Ramos (cell line): ENCODE measurements around the gene GUCY1A2.
"Not testable (repeated sequence)": the region's sequence is repeated elsewhere in the genome, so short reads cannot be mapped to it uniquely, and the experiment has no call there.

Experiments
- in situ Hi-C: fragments of 300-500 bp; cut with MboI; formaldehyde crosslinking; loops from one replicate; pipeline ENCODE4 v1.14.3; 2022; ENCODE audit warnings: low sequenced_read_pairs; ENCODE audit not compliant: unreplicated experiment

Gene GUCY1A2

DNA sequence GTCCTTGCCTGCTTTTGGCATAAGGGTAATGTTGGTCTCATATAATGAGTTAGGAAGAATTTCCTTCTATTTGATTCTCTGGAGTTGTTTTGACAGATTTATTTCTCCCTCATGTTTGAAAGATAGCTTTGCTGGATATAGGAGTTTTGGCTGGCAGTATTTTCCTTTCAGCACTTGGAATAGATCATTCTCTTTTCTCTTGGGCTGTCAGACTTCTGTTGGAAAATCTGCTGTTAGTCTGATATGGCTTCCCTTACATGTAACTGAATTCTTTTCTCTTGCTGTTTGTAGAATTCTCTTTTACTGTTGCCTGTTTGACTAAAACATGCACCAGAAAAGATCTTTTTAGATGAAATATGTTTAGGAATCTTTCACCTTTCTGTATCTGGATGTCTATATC is 165.5 kb downstream of the GUCY1A2 start:
- in situ Hi-C loops, result no loop called here

GRCh38 chr11:106848526-106848925 is 169.8 kb downstream of the GUCY1A2 start:
- in situ Hi-C loops, result no loop called here

DNA sequence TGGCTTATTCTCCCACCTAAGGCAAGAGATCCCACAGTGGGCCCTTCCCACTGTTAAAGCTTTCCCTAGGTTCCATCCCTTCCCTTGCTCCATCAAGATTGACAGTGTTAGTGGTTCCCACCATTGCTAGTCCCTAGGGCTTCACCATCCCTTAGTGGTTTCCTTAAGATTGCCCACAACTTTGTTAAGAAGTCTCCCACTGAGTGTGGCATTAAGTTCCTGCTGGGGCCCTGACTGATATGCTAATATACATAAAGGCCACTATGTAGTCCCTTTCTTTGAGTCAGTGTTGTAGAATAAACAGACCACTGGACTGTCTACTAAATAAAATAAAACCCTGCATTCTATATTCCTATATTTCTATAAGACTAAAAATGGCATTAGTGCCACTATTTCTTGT is 176.1 kb downstream of the GUCY1A2 start:
- in situ Hi-C loops, result no loop called here

- in situ Hi-C loops, result no loop called here
Measured at GRCh38 chr11:106840947-106841346, 177.3 kb downstream of the GUCY1A2 start.

- in situ Hi-C loops, result no loop called here
Measured at GRCh38 chr11:106840146-106840545, 178.1 kb downstream of the GUCY1A2 start.

DNA sequence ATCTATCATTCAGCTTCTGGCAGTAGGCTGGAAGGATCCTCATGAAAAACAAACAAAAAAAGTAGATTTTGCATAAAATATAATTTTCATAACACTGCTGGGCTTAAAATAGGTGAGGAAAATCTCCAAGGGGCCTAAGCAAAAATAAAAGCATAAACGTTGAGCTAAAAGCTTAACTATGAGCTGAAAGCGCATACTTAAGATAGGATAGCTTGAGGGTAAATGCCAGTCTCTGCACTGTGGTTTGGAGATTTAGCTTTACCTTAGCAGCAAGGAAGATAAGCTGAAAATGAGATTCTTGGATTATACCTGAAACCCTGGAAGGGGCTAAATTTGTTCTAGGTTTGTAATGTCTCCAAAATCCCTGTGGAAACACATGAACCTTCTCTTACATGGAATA is 183.7 kb downstream of the GUCY1A2 start:
- in situ Hi-C loops, result no loop called here

DNA sequence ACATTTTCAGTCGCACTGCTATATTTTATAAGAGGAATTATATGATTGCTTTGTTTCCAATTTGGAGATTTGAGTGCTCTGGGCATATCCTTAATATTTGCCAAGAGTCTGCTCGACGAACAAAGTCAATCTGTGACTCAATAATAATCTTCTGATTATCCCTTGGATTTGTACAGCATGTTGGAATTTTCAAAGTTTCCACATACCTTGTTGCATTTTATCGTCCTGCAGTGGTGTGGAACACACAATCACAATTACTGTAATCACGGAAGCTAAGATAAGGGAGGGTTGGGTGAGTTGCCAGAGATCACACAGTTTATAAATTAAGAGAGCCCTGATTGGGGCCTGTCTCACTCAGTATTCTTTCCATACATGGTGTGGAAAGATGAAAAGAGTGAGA is 189.3 kb downstream of the GUCY1A2 start:
- in situ Hi-C loops, result no loop called here

- in situ Hi-C loops, result no loop called here
Measured at GRCh38 chr11:106828576-106828975, 189.7 kb downstream of the GUCY1A2 start.

- in situ Hi-C loops, result no loop called here
Measured at GRCh38 chr11:106827687-106828086, 190.6 kb downstream of the GUCY1A2 start.

- in situ Hi-C loops, result not testable (repeated sequence)
Measured at GRCh38 chr11:106826558-106826957, 191.7 kb downstream of the GUCY1A2 start.

DNA sequence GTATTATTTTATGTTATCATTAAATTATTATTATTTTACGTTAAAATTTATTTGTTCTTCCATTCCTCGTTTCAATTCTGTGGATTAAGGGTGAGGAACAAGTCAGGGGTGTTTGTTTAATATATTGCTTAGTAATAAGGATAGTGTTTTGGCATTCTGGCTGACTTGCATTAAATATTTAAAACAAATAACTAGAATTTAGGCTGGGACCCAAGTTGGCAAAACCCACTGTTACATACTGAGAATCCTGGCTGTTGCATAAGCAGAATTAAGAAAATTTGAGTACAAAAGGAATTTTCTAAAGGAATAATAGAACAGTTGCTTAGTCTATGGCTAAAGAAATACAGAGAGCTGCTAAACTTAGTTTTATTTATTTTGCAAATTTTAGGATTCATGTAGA is 196.4 kb downstream of the GUCY1A2 start:
- in situ Hi-C loops, result no loop called here

- in situ Hi-C loops, result no loop called here
Measured at GRCh38 chr11:106821291-106821690, 197.0 kb downstream of the GUCY1A2 start.

- in situ Hi-C loops, result no loop called here
Measured at GRCh38 chr11:106818443-106818842, 199.8 kb downstream of the GUCY1A2 start.

- in situ Hi-C loops, result no loop called here
Measured at GRCh38 chr11:106815209-106815608, 203.1 kb downstream of the GUCY1A2 start.

GRCh38 chr11:106813806-106814205 is 204.5 kb downstream of the GUCY1A2 start:
- in situ Hi-C loops, result no loop called here

- in situ Hi-C loops, result no loop called here
Measured at GRCh38 chr11:106794058-106794457, 224.2 kb downstream of the GUCY1A2 start.

DNA sequence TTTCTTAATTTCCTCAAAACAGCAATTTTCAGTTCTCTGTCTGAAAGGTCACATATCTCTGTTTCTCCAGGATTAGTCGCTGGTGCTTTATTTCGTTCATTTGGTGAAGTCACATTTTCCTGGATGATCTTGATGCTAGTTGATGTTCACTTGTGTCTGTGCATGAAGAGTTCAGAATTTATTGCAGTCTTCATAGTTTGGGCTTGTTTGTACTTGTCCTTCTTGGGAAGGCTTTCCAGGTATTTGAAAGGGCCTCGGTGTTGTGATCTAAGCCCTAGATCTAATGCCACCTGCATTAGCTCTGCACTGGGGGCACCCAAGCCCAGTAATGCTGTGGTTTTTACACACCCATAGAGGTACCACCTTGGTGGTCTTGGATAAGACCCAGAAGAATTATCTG is 228.9 kb downstream of the GUCY1A2 start:
- in situ Hi-C loops, result no loop called here

DNA sequence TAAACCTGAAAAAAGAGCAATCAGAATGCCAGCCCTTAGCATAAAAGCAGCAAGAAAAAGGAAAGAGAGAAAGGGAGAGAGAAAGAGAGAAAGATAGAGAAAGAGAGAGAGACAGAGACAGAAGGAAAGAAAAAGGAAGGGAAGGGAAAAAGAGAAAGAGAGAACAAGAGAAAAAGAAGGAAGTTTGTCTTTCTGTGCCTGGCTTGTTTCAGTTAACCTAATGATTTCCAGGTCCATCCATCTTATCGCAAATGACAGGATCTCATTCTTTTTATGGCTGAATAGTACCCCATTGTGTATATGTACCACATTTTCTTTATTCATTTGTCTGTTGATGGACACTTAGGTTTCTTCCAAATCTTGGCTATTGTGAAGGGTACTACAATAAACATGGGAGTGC is 230.8 kb downstream of the GUCY1A2 start:
- in situ Hi-C loops, result no loop called here

DNA sequence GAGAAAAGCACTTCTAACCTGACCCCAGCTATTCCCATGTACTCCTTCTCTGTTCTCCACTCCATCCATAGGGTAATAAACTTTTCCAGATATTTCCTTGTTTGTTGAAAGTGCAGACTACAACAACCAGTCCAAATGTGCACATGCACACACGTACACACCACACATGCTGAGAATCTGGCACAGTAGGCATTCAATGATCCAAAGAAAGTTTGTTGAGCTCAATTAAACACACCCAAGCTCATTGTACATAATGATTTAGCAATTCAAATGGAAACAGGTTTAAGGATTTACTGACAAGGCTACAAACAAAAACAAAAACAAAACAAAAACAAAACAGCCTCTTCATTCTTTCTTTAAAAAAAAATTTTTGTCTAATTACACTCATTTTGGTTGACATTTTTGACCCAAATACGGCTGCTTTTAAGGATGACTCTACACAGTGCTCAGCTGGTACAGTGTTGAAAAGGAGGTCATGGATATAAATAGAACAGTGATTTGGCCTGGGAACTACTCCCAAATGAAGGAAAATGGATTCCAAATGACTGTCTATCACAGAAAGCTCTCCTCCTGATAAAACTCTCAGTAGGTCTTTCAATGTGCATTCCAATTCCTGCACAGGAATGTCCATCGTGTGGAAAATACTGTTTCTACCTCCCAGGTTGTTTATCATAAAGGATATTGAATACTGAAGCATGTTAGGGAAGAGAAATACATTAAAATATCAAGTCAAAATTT is 232.2 kb downstream of the GUCY1A2 start:
- in situ Hi-C loops, result no loop called here

DNA sequence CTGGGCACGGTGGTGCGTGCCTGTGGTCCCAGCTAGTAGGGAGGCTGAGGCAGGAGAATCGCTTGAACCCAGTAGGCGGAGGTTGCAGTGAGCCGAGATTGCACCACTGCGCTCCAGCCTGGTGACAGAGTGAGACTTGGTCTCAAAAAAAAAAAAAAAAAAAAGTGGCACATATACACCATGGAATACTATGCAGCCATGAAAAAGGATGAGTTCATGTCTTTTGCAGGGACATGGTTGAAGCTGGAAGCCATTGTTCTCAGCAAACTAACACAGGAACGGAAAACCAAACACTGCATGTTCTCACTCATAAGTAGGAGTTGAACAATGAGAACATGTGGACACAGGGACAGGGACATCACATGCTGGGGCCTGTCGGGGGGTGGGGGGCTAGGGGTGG is 241.0 kb downstream of the GUCY1A2 start:
- in situ Hi-C loops, result not testable (repeated sequence)

GRCh38 chr11:106770489-106771085 is 247.7 kb downstream of the GUCY1A2 start:
- in situ Hi-C loops, result no loop called here
